A673 (cell line): Measurements from ENCODE around the gene ZNF444.

Experiments used
- CTCF ChIP-seq: fragments of 300-800, 200-600 bp; sonication (generic); conservative IDR thresholded peaks from 2 replicates; pipeline ENCODE4 v1.5.1; 2017; ENCODE audit warnings: low read depth, mild to moderate bottlenecking, antibody characterized with exemption, low read length, moderate library complexity, mixed read lengths
- EZH2 ChIP-seq: fragments of 200-600 bp; sonication (generic); IDR thresholded peaks from 2 replicates; pipeline ENCODE4 v1.6.1; 2017; ENCODE audit warnings: borderline replicate concordance, low read depth, mild to moderate bottlenecking, mixed read lengths, antibody characterized with exemption, low read length; ENCODE audit not compliant: poor library complexity, severe bottlenecking

GRCh38 chr19:56104423-56104822 is 36.7 kb upstream of the ZNF444 start:
- TF ChIP-seq CTCF (no peak), EZH2 (no peak)
